T-helper 2 cell treated with Interferon-gamma antibody and Interleukin-4, amounts not matched to agents 5 μg/mL and 100 μg/mL, for 36 hours (primary cell): ENCODE data around the gene NBEAL1.
"Not testable (repeated sequence)": the region's sequence is repeated elsewhere in the genome, so short reads cannot be mapped to it uniquely, and the experiment has no call there.

Experiments
- DNase-seq: peaks from one replicate; pipeline ENCODE4 v3.0.0; 2021; ENCODE audit warnings: low spot score
- H3K27ac Mint-ChIP-seq: one replicate; pipeline ENCODE4 v1.8.0; 2021; ENCODE audit warnings: mild to moderate bottlenecking, mixed read lengths
- H3K27me3 Mint-ChIP-seq: one replicate; pipeline ENCODE4 v1.8.0; 2021; ENCODE audit warnings: low read depth, mixed read lengths
- H3K36me3 Mint-ChIP-seq: one replicate; pipeline ENCODE4 v1.8.0; 2021; ENCODE audit warnings: low read depth, mixed read lengths
- H3K4me1 Mint-ChIP-seq: one replicate; pipeline ENCODE4 v1.8.0; 2021; ENCODE audit warnings: low read depth, mixed read lengths
- H3K4me3 Mint-ChIP-seq: one replicate; pipeline ENCODE4 v1.8.0; 2022; ENCODE audit warnings: mild to moderate bottlenecking, moderate library complexity, mixed read lengths
- H3K9me3 Mint-ChIP-seq: one replicate; pipeline ENCODE4 v1.8.0; 2021; ENCODE audit warnings: mixed read lengths

The NBEAL1 gene

DNA sequence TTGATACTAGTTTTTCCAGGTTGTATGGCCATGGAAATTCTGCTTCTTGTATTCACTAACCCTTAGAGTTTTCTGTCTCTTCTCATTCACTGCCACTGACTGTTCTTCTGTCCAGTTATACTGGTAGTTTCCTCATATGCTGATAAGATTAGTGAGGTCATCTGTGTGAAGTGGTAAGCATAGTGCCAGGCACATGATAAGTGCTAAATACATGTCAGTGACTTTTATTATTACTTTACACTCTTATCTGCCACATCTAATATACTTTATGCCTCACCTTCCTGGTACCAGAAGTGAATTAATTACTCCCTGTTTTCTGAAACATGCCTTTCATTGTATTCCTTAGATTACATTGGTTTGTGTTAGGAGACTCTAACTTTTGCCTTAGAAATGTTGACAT, 91.3 kb downstream of the NBEAL1 start:
- Mint-ChIP-seq H3K4me1 (peaks cover 2% of the 10 kb centered on the region), H3K27ac (no peak overlapping the region), H3K27me3 (no peaks in the 10 kb centered on the region), H3K9me3 (peaks cover 27% of the 10 kb centered on the region), H3K4me3 (no peak overlapping the region), H3K36me3 (peaks cover 33% of the 10 kb centered on the region)
- DNase-seq: no peak

GRCh38 chr2:203110496-203110895, 95.8 kb downstream of the NBEAL1 start:
- DNase-seq, H3K27me3 Mint-ChIP-seq, H3K27ac Mint-ChIP-seq, H3K4me3 Mint-ChIP-seq, H3K4me1 Mint-ChIP-seq, H3K9me3 Mint-ChIP-seq: not testable (repeated sequence)
- H3K36me3 Mint-ChIP-seq: peaks cover 11% of the 10 kb centered on the region

DNA sequence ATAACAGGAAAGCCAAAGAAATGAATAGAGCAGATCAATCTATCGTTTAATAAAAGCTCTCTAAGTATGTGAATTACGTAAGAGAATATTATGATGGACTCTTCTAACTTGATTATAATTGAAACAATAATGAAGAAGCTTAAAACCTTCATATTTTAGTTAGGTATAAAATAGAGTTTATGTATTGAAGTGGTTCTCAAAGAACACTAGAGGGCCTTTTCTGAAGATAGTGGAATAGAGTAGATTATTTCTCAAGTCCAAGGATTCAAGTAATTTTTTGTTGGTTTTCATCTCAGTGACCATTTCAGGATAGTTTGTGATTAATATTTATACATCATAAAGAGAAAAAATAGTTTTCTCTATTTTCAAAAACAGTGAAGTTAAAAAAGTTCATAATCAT, 97.7 kb downstream of the NBEAL1 start:
- H3K9me3 Mint-ChIP-seq: no peaks in the 10 kb centered on the region
- no peak overlapping the region for H3K27ac Mint-ChIP-seq
- H3K4me1 Mint-ChIP-seq: no peaks in the 10 kb centered on the region
- no peaks in the 10 kb centered on the region for H3K27me3 Mint-ChIP-seq
- H3K4me3 Mint-ChIP-seq: no peak overlapping the region
- no peak for DNase-seq
- peaks cover 8% of the 10 kb centered on the region for H3K36me3 Mint-ChIP-seq

DNA sequence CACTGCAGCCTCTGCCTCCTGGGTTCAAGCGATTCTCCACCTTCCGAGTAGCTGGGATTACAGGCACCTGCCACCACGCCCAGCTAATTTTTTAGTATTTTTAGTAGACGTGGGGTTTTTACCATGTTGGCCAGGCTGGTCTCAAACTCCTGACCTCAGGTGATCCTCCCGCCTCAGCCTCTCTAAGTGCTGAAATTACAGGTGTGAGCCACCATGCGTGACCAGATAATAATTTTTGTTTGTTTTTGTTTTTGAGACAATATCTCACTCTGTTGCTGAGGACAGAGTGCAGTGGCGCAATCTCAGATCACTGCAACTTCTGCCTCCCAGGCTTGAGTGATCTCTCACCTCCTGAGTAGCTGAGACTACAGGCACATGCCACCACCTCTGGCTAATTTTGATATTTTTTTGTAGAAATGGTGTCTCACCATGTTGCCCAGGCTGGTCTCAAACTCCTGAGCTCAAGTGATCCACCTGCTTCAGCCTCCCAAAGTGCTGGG, 100.6 kb downstream of the NBEAL1 start:
- H3K36me3 Mint-ChIP-seq, H3K27me3 Mint-ChIP-seq, H3K4me3 Mint-ChIP-seq, H3K9me3 Mint-ChIP-seq, DNase-seq, H3K27ac Mint-ChIP-seq, H3K4me1 Mint-ChIP-seq: not testable (repeated sequence)

GRCh38 chr2:203122317-203122986, 107.8 kb downstream of the NBEAL1 start:
- no peak overlapping the region for H3K27ac Mint-ChIP-seq
- DNase-seq: no peak
- no peaks in the 10 kb centered on the region for H3K4me1 Mint-ChIP-seq
- peaks cover 3% of the 10 kb centered on the region for H3K36me3 Mint-ChIP-seq
- H3K4me3 Mint-ChIP-seq: no peak overlapping the region
- H3K27me3 Mint-ChIP-seq: no peaks in the 10 kb centered on the region
- H3K9me3 Mint-ChIP-seq: no peaks in the 10 kb centered on the region

- Mint-ChIP-seq H3K36me3 (peaks cover 5% of the 10 kb centered on the region), H3K27ac (no peak overlapping the region), H3K27me3 (no peaks in the 10 kb centered on the region), H3K9me3 (no peaks in the 10 kb centered on the region), H3K4me1 (no peaks in the 10 kb centered on the region), H3K4me3 (no peak overlapping the region)
- no peak for DNase-seq
Measured at GRCh38 chr2:203126996-203127395, 112.3 kb downstream of the NBEAL1 start.

DNA sequence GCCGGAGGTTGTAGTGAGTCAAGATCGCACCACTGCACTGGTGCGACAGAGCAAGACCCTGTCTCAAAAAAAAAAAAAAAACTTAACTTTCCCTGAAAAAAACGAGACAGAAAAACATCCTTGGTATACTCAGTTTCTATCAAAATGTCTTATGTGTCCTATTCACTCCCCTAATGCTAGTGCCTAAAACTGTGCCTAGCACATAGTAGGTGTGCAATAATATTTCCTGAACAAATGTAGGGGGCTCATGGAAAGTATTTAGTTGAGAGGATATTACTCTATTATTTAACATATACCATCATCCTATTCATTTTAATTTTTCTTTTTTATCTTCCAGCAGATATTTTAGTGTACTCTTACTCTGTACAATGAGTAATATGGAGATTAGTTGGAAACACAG, 120.4 kb downstream of the NBEAL1 start:
- Mint-ChIP-seq H3K36me3 (no peaks in the 10 kb centered on the region), H3K4me1 (no peaks in the 10 kb centered on the region), H3K9me3 (no peaks in the 10 kb centered on the region), H3K27me3 (no peaks in the 10 kb centered on the region), H3K27ac (no peak overlapping the region), H3K4me3 (no peak overlapping the region)
- DNase-seq: no peak

DNA sequence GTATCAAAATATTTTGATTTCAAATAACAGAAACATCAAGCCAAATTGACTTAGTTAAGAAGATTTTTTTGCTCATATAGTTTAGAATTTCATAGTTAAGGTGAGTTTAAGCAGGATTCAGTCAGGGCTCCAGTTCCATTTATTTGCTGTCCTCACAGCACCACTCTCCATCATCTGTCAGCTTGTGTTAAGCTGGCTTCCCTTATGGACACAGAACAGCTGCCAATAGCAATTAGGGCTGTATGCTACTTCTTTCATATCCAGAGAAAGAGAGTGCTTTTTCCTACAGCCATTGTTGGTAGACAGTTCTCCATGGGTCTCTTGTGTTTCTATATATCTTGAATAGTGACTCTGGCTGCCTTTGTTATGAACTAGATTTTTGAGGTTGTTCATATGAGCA, 128.7 kb downstream of the NBEAL1 start:
- H3K27me3 Mint-ChIP-seq: no peaks in the 10 kb centered on the region
- H3K4me3 Mint-ChIP-seq: no peak overlapping the region
- H3K36me3 Mint-ChIP-seq: peaks cover 3% of the 10 kb centered on the region
- no peaks in the 10 kb centered on the region for H3K9me3 Mint-ChIP-seq
- no peak overlapping the region for H3K27ac Mint-ChIP-seq
- DNase-seq: no peak
- H3K4me1 Mint-ChIP-seq: no peaks in the 10 kb centered on the region

- no peak for DNase-seq
- Mint-ChIP-seq H3K27me3 (no peaks in the 10 kb centered on the region), H3K36me3 (peaks cover 5% of the 10 kb centered on the region), H3K4me1 (no peaks in the 10 kb centered on the region), H3K9me3 (no peaks in the 10 kb centered on the region), H3K27ac (no peak overlapping the region), H3K4me3 (no peak overlapping the region)
Measured at GRCh38 chr2:203149194-203149593, 134.5 kb downstream of the NBEAL1 start.

GRCh38 chr2:203155406-203155805, 140.7 kb downstream of the NBEAL1 start:
- no peaks in the 10 kb centered on the region for H3K27me3 Mint-ChIP-seq
- H3K36me3 Mint-ChIP-seq: no peaks in the 10 kb centered on the region
- no peak overlapping the region for H3K27ac Mint-ChIP-seq
- H3K4me1 Mint-ChIP-seq: peaks cover 6% of the 10 kb centered on the region
- no peak overlapping the region for H3K4me3 Mint-ChIP-seq
- H3K9me3 Mint-ChIP-seq: no peaks in the 10 kb centered on the region
- DNase-seq: no peak

DNA sequence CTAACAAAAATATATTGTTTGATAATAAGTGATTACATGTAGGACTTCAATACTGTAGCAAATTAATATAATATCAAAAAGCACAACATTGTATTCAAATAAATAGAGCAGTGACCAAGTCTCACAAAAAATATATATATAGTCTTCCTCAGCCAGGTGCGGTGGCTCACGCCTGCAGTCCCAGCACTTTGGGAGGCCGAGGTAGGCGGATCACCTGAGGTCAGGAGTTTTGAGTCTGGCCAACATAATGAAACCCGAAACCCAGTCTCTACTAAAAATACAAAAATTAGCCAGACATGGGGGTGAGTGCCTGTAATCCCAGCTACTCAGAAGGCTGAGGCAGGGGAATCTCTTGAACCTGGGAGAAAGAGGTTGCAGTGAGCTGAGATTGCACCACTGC, 148.0 kb downstream of the NBEAL1 start:
- DNase-seq, H3K27ac Mint-ChIP-seq, H3K27me3 Mint-ChIP-seq, H3K4me3 Mint-ChIP-seq, H3K4me1 Mint-ChIP-seq, H3K9me3 Mint-ChIP-seq, H3K36me3 Mint-ChIP-seq: not testable (repeated sequence)

DNA sequence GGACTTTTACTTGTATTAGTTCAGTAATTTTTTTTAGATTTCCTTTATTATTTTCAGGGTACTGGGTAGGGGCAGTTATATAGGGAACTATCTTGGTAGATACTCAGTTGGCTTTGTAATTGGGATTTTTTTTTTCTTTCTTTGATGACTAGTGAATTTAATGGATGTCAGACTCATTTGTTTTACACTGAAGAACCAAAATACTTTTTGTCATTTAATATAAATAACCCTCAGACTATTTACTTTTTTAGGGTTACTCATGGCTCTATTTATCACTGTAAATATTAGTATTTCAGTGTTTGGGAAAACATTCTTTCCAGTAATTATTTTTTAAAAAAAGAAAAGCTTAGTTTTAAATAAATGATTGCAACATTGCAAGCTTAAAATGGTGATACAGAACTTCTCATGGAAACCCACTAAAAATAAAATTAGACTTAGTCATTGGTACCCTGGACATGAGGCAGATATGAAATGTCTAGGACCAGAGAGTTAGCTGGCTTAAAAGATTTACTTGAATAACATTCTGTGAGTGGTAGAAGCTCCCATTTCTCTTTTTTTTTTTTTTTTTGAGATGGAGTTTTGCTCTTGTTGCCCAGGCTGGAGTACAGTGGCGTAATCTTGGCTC, 149.7 kb downstream of the NBEAL1 start:
- H3K4me3 Mint-ChIP-seq: no peak overlapping the region
- H3K27me3 Mint-ChIP-seq: no peaks in the 10 kb centered on the region

GRCh38 chr2:203167751-203168150, 153.1 kb downstream of the NBEAL1 start:
- DNase-seq: no peak
- Mint-ChIP-seq H3K36me3 (no peaks in the 10 kb centered on the region), H3K9me3 (no peaks in the 10 kb centered on the region), H3K4me3 (no peak overlapping the region), H3K4me1 (no peaks in the 10 kb centered on the region), H3K27ac (no peak overlapping the region), H3K27me3 (no peaks in the 10 kb centered on the region)

More for the DNA sequence above, 149.7 kb downstream of the NBEAL1 start:
- no peak for DNase-seq
- Mint-ChIP-seq H3K27ac (no peak overlapping the region), H3K9me3 (no peaks in the 10 kb centered on the region), H3K4me1 (no peaks in the 10 kb centered on the region), H3K36me3 (no peaks in the 10 kb centered on the region)

- no peaks in the 10 kb centered on the region for H3K36me3 Mint-ChIP-seq
- no peaks in the 10 kb centered on the region for H3K9me3 Mint-ChIP-seq
- H3K27me3 Mint-ChIP-seq: no peaks in the 10 kb centered on the region
- no peak overlapping the region for H3K4me3 Mint-ChIP-seq
- no peak for DNase-seq
- H3K27ac Mint-ChIP-seq: no peak overlapping the region
- H3K4me1 Mint-ChIP-seq: no peaks in the 10 kb centered on the region
Measured at GRCh38 chr2:203170502-203170901, 155.8 kb downstream of the NBEAL1 start.

DNA sequence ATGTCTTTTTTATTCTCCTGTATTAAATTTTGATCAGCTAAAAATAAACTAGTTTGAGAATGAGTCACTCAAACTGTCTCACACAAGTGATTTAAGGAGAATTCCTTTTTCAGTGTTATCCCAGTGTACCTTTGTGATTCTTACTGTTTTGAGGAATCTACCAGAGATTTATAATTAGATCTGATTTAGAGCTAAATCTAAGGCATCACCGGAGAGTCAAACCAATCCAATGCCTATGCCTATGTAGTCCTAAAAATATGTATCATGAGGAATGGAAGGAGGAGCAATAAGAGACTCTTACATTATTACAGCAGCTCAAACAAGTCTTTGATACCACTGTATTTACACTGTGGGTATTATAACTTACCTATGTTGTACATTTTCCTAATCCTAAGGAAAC, 160.7 kb downstream of the NBEAL1 start:
- H3K27me3 Mint-ChIP-seq: no peaks in the 10 kb centered on the region
- H3K36me3 Mint-ChIP-seq: peaks cover 2% of the 10 kb centered on the region
- no peak for DNase-seq
- H3K4me3 Mint-ChIP-seq: no peak overlapping the region
- H3K9me3 Mint-ChIP-seq: no peaks in the 10 kb centered on the region
- no peak overlapping the region for H3K27ac Mint-ChIP-seq
- H3K4me1 Mint-ChIP-seq: peaks cover 3% of the 10 kb centered on the region
